ENCODE data around the gene LRRC59. TPM values are rescaled to one million over a fixed set of nuclear protein-coding genes. Genes with fewer than 3 reads are reported as not detected.

Gene LRRC59
- total and polyA plus RNA-seq, 3 donors from 2014 or later: 56.0 to 74.4 (median 62.2) TPM

DNA sequence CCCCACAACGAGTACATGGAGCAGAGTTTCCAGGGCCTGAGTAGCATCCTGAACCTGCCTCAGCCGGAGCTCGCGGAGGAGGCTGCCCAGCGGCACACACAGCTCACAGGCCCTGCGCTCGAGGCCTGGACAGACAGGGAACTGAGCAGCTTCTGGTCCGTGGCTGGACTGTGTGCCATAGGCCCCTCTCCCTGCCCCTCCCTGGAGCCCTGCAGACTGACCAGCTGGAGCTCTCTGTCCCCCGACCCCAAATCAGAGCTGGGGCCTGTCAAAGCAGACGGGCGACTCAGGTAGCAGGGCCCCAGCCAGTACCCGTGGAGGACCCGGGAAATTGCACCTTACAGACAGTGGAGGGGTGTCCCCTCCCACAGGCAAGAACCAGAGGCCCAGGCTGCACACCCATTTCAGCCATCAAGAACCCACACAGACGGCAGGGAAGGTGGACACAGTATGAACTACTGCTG is 37.3 kb downstream of the LRRC59 start:
- peaks cover 32% of the 10 kb centered on the region for H3K4me1 ChIP-seq
- no peaks in the 10 kb centered on the region for H3K9me3 ChIP-seq
- 42 to 66% methylated on average over 2 to 14 of the region's 14 CpGs for WGBS, 2 donors
- H3K4me3 ChIP-seq: no peak overlapping the region
- no peaks in the 10 kb centered on the region for H3K36me3 ChIP-seq (ENCODE audit: low read depth, missing control alignments)
- TF ChIP-seq POLR2A (IDR thresholded peaks at IDR 0.05): no peak
- TF ChIP-seq, protein P1, sequence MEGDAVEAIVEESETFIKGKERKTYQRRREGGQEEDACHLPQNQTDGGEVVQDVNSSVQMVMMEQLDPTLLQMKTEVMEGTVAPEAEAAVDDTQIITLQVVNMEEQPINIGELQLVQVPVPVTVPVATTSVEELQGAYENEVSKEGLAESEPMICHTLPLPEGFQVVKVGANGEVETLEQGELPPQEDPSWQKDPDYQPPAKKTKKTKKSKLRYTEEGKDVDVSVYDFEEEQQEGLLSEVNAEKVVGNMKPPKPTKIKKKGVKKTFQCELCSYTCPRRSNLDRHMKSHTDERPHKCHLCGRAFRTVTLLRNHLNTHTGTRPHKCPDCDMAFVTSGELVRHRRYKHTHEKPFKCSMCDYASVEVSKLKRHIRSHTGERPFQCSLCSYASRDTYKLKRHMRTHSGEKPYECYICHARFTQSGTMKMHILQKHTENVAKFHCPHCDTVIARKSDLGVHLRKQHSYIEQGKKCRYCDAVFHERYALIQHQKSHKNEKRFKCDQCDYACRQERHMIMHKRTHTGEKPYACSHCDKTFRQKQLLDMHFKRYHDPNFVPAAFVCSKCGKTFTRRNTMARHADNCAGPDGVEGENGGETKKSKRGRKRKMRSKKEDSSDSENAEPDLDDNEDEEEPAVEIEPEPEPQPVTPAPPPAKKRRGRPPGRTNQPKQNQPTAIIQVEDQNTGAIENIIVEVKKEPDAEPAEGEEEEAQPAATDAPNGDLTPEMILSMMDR (IDR thresholded peaks at IDR 0.05): no peak
- intact Hi-C loops (cut with DNase I; ENCODE audit: low total_unique reads): no loop called here
- no peaks in the 10 kb centered on the region for H3K27me3 ChIP-seq
- no peak for DNase-seq
- H3K27ac ChIP-seq: peak overlapping the region; percentile 22 to 64

DNA sequence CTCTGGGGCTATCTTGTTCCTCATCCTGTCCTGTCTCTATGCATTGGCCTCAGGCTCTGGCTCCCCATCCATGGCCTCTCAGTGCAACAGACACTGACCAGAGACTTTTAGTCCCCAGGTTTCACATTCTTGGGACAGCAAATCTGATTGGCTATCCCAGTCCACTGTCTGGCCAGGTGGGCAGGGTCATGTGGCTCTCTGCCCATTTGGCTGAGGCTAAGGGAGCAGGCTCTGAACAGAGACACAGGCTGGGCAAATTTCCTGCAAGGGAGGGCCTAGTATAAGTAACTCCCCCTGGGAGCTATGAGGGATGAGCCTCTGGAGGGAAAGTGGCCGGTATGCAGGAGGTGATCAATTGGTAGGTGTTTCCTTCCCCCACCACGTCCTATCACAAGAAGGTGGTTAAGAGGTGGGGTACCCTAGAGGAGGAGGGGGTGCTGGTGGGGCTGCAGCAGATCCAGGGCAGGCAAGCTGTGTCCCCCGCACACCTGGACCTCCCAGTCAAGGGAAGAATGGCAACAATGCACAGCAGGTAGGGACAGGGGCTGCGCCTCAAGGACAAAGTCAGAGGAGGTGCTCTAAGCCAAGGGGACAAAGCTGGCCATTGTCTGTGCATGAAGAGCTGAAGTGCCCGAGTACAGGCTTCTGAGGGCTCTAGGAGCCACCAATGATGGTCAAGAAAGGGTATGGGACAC is 38.2 kb downstream of the LRRC59 start:
- no peaks in the 10 kb centered on the region for H3K36me3 ChIP-seq (ENCODE audit: low read depth, missing control alignments)
- TF ChIP-seq POLR2A (IDR thresholded peaks at IDR 0.05): no peak
- TF ChIP-seq, protein P1 (IDR thresholded peaks at IDR 0.05): no peak
- peak overlapping the region; percentile 22 to 50 for H3K27ac ChIP-seq
- H3K9me3 ChIP-seq: no peaks in the 10 kb centered on the region
- WGBS, 2 donors: 42 to 56% methylated on average over 3 to 5 of the region's 5 CpGs
- DNase-seq: peak; percentile 40
- no peak overlapping the region for H3K4me3 ChIP-seq
- H3K4me1 ChIP-seq: peaks cover 32% of the 10 kb centered on the region
- H3K27me3 ChIP-seq: no peaks in the 10 kb centered on the region
- intact Hi-C loops (cut with DNase I; ENCODE audit: low total_unique reads): no loop called here

DNA sequence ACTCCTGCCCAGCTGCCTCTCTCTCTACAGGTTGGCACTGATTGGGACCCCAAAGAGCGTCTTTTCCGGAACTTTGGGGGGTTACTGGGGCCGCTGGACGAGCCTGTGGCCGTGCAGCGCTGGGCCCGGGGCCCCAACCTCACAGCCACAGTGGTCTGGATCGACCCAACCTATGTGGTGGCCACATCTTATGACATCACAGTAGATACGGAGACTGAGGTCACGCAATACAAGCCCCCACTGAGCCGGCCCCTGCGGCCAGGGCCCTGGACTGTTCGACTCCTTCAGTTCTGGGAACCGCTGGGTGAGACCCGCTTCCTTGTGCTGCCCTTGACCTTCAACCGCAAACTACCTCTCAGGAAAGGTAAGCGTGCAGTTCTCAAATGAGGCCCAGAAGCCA is 39.1 kb downstream of the LRRC59 start:
- Histone ChIP-seq H3K27me3 (no peaks in the 10 kb centered on the region), H3K4me3 (no peak overlapping the region), H3K27ac (no peak overlapping the region), H3K4me1 (peaks cover 24% of the 10 kb centered on the region), H3K9me3 (no peaks in the 10 kb centered on the region), H3K36me3 (ENCODE audit: low read depth, missing control alignments) (no peaks in the 10 kb centered on the region)
- no peak for DNase-seq
- intact Hi-C loops (cut with DNase I; ENCODE audit: low total_unique reads): no loop called here
- 93 to 94% methylated on average over 13 to 17 of the region's 17 CpGs for WGBS, 2 donors
- no peak for TF ChIP-seq POLR2A (IDR thresholded peaks at IDR 0.05)
- TF ChIP-seq, protein P1 (IDR thresholded peaks at IDR 0.05): no peak

DNA sequence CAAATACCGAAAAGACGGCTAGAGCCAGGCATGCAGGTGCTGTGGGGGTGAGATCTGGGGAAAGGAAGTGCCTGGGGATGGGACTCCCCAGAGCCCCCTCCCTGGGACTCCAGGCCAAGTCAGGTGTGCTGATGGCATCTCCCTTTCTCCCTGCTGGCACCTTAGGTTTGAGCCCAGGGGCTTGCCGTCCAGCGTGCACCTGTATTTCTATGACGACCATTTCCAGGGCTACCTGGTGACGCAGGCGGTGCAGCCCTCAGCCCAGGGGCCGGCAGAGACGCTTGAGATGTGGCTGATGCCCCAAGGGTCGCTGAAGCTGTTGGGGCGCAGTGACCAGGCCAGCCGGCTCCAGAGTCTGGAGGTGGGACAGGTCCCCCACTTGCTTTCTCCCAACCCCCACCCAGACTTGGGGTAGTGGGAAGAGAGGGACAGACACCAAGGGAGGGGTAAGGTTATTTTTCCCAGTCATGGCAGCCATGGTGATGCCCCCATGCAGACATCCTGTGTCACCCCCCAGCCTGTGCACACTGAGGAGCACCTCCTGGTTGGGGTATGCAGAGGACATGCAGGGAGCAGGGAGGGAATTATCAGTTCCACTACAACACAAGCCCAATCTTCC is 40.3 kb downstream of the LRRC59 start:
- DNase-seq: no peak
- TF ChIP-seq, protein P1 (IDR thresholded peaks at IDR 0.05): no peak
- no peak for TF ChIP-seq POLR2A (IDR thresholded peaks at IDR 0.05)
- intact Hi-C loops (cut with DNase I; ENCODE audit: low total_unique reads): no loop called here
- Histone ChIP-seq H3K4me1 (peaks cover 22% of the 10 kb centered on the region), H3K27ac (no peak overlapping the region), H3K27me3 (no peaks in the 10 kb centered on the region), H3K36me3 (ENCODE audit: low read depth, missing control alignments) (no peaks in the 10 kb centered on the region), H3K4me3 (no peak overlapping the region), H3K9me3 (no peaks in the 10 kb centered on the region)
- WGBS, 2 donors: 88 to 95% methylated on average over 12 of the region's 12 CpGs
